Body of pancreas (tissue), 4 donors: ENCODE data around the gene ANKRD11. TPM values are rescaled to one million over a fixed set of nuclear protein-coding genes. Genes with fewer than 3 reads are reported as not detected.
A peak's percentile ranks its signal among the peaks of the same experiment; 100 is the strongest.
"Not testable (repeated sequence)": the region's sequence is repeated elsewhere in the genome, so short reads cannot be mapped to it uniquely, and the experiment has no call there.

ENCODE experiments used
- ATAC-seq: fragments of 150-250 bp; one replicate; pipeline ENCODE4 v1.9.1; 2016
- DNase-seq, 4 donors: peaks; one replicate each; pipeline ENCODE4 v3.0.0-alpha.2; 2019
- H3K27ac ChIP-seq, 4 donors: fragments of 200-600 bp; sonication (generic); 1 replicate in 3 of 4; 2 replicates in 1 of 4; pipeline versions ENCODE4 v1.5.1 to v1.6.1; 2016 to 2019; ENCODE audit warnings: mild to moderate bottlenecking in 1 of 4, mixed read lengths in 1 of 4, moderate library complexity in 1 of 4
- H3K27me3 ChIP-seq, 2 donors: fragments of 200-600 bp; sonication (generic); one replicate each; pipeline ENCODE4 v1.6.0; 2016; ENCODE audit warnings: mild to moderate bottlenecking in 1 of 2
- H3K36me3 ChIP-seq, 2 donors: fragments of 200-600 bp; sonication (generic); replicated peaks in 1 of 2; 2 replicates each; pipeline ENCODE4 v1.5.1; 2016; ENCODE audit warnings: low read depth in 2 of 2; ENCODE audit not compliant: insufficient read depth in 1 of 2
- H3K4me1 ChIP-seq: fragments of 200-600 bp; sonication (generic); one replicate; pipeline ENCODE4 v1.6.0; 2016
- H3K4me3 ChIP-seq, 2 donors: fragments of 200-600 bp; sonication (generic); 1 replicate in 1 of 2; 2 replicates in 1 of 2; pipeline ENCODE4 v1.5.1; 2016 to 2019
- H3K9me3 ChIP-seq, 3 donors: fragments of 200-600 bp; sonication (generic); 1 replicate in 2 of 3; 2 replicates in 1 of 3; pipeline ENCODE4 v1.5.1; 2016
- POLR2A ChIP-seq, 3 donors: fragments of 450-650 bp; IDR thresholded peaks; one replicate each; pipeline ENCODE4 v1.6.1; 2016; ENCODE audit warnings: antibody characterized with exemption in 3 of 3, mild to moderate bottlenecking in 2 of 3
- WGBS, 2 donors: methylation state at CpG; one replicate each; pipeline ENCODE4 v1.1.5; 2017; 5-methylcytosine and 5-hydroxymethylcytosine counted together
- intact Hi-C: fragments of 100-400 bp; cut with DNase I; formaldehyde crosslinking; loops from one replicate; pipeline ENCODE4 v1.15.1; 2023
- total RNA-seq, 2 donors: library from RNA; depleted of rRNA; stranded (reverse); fragments of >200 nt; gene quantifications; one replicate each; pipeline ENCODE4 v1.1.0, GENCODE V29; 2016
- TF ChIP-seq, protein P1 (sequence below), 7 experiments: fragments of 450-650 bp in 4 of 7; fragments of 200-600 bp in 3 of 7; sonication (generic) in 3 of 7; IDR thresholded peaks; one replicate each; pipeline ENCODE4 v1.5.1; 2016 to 2019; ENCODE audit warnings: antibody characterized with exemption in 7 of 7

The ANKRD11 gene
- total RNA-seq, 2 donors from 2014 or later: 52.1 to 97.9 TPM

DNA sequence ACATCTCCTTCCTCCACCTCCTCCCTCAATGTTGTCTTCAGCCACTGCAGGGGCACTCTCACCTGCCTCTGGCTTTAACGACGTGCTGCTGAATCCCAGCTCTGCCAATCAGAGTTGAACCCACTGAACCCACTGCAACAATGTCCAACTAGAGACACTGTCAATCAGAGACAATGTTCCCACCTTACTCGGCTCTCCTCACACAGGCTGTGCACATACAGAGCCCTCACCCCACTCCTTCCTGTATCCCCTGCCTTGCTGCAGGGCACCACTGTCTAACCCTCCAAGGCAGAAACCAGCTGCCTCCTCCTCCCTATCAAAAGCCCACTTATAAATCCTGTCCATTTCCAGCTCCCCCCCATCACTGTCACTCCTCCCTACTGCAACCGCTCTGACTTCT is 58.7 kb downstream of the ANKRD11 start:
- no peak for DNase-seq
- Histone ChIP-seq H3K27ac (peak overlapping the region in 1 of 4 donors; percentile 1), H3K4me3 (no peak overlapping the region), H3K4me1 (peaks cover 45% of the 10 kb centered on the region), H3K36me3 (no peaks in the 10 kb centered on the region), H3K27me3 (no peaks in the 10 kb centered on the region), H3K9me3 (no peaks in the 10 kb centered on the region)
- intact Hi-C loops: no loop called here
- ATAC-seq: no peak
- 41 to 59% methylated on average over 4 of the region's 4 CpGs for WGBS, 2 donors
- TF ChIP-seq POLR2A (IDR thresholded peaks at IDR 0.05): no peak
- TF ChIP-seq, protein P1, sequence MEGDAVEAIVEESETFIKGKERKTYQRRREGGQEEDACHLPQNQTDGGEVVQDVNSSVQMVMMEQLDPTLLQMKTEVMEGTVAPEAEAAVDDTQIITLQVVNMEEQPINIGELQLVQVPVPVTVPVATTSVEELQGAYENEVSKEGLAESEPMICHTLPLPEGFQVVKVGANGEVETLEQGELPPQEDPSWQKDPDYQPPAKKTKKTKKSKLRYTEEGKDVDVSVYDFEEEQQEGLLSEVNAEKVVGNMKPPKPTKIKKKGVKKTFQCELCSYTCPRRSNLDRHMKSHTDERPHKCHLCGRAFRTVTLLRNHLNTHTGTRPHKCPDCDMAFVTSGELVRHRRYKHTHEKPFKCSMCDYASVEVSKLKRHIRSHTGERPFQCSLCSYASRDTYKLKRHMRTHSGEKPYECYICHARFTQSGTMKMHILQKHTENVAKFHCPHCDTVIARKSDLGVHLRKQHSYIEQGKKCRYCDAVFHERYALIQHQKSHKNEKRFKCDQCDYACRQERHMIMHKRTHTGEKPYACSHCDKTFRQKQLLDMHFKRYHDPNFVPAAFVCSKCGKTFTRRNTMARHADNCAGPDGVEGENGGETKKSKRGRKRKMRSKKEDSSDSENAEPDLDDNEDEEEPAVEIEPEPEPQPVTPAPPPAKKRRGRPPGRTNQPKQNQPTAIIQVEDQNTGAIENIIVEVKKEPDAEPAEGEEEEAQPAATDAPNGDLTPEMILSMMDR (IDR thresholded peaks at IDR 0.05): no peak

DNA sequence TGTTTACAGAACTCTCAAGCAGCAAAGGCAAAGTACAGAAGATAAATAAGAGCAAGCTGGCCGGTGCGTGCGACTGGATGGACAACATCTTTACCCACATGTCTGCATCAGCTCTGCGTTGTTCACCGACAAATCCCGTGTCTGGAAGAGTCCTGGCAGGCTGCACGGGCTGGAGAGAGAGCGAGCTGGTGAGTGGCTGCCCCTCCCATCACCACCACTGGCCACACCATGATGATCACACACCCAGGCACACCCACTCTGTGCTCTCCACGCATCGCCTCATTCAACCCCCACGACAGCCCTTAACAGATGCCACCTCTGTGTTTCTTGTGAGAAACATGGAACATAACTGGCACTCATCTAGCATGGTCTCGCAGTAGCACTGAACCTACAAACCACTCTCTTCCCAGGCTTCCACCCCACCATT is 59.2 kb downstream of the ANKRD11 start:
- 26 to 39% methylated on average over 12 of the region's 12 CpGs for WGBS, 2 donors

GRCh38 chr16:89430436-89431157 is 59.8 kb downstream of the ANKRD11 start:
- 48 to 61% methylated on average over 19 of the region's 19 CpGs for WGBS, 2 donors
- Histone ChIP-seq H3K27me3 (no peaks in the 10 kb centered on the region), H3K4me3 (no peak overlapping the region), H3K27ac (no peak overlapping the region), H3K9me3 (no peaks in the 10 kb centered on the region), H3K36me3 (no peaks in the 10 kb centered on the region), H3K4me1 (peaks cover 53% of the 10 kb centered on the region)
- intact Hi-C loops: no loop called here
- DNase-seq: no peak
- peak; percentile 5 for ATAC-seq
- TF ChIP-seq POLR2A (IDR thresholded peaks at IDR 0.05): no peak
- TF ChIP-seq, protein P1 (IDR thresholded peaks at IDR 0.05): no peak

More for the DNA sequence above, 59.2 kb downstream of the ANKRD11 start:
- H3K27me3 ChIP-seq: no peaks in the 10 kb centered on the region
- ATAC-seq (peak; percentile 62), DNase-seq (peak in 3 of 4 donors; percentile 43 to 53 (median 45))
- peak overlapping the region in 1 of 4 donors; percentile 1 for H3K27ac ChIP-seq
- no peaks in the 10 kb centered on the region for H3K9me3 ChIP-seq
- H3K4me3 ChIP-seq: no peak overlapping the region
- H3K36me3 ChIP-seq: no peaks in the 10 kb centered on the region
- no peak for TF ChIP-seq POLR2A (IDR thresholded peaks at IDR 0.05)
- TF ChIP-seq, protein P1 (IDR thresholded peaks at IDR 0.05): no peak
- peaks cover 47% of the 10 kb centered on the region for H3K4me1 ChIP-seq
- intact Hi-C loops: no loop called here

DNA sequence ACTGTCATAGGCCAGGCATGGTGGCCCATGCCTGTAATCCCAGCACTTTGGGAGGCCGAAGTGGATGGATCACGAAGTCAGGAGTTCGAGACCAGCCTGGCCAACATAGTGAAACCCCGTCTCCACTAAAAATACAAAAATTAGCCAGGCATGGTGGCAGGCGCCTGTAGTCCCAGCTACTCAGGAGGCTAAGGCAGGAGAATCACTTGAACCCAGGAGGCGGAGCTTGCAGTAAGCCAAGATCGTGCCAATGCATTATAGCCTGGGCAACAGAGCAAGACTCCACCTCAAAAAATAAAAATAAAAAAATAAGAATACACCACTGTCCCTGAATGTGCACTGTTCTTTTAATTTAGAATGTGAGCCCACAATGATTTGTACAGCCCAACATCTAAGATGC is 61.8 kb downstream of the ANKRD11 start:
- ATAC-seq, H3K4me3 ChIP-seq, DNase-seq, H3K27me3 ChIP-seq, intact Hi-C loops, H3K36me3 ChIP-seq, H3K9me3 ChIP-seq, H3K27ac ChIP-seq: not testable (repeated sequence)
- H3K4me1 ChIP-seq: peaks cover 50% of the 10 kb centered on the region
- 94 to 98% methylated on average over 7 of the region's 7 CpGs for WGBS, 2 donors

DNA sequence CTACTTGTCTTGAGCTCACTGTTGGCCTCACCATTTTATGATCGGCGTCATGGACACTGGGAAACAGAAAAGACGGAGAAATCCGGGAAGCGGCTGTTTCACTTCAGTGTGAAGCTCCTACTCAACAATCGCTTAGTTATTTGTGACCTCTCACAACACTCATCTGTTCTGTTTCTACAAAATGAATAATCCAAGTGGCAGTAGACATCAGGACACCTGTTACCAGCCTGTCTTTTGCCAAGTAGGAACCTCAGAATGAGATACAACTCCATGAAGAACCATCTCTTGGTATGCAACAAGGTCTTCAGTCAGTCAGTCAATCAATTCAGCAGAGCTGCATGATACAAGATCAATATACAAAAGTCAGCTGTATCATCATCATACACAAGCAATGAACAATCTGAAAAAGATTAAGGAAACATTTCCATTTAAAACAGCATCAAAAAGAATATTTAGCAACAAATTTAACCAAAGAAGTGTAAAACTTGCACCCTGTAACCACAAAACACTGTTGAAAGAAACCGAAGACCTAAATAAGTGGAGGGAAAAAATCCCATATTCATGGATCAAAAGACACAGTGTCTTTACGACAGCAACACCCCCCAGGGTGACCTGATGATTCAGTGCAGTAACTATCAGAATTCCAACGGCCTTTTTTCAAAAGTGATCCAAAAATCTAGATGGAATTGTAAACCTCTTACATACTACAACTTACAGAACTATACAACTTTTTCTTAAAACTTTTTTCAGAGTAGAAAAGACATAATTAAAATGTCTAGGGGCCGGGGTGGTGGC is 63.4 kb downstream of the ANKRD11 start:
- no peaks in the 10 kb centered on the region for H3K9me3 ChIP-seq
- intact Hi-C loops: no loop called here
- 85 to 89% methylated on average over 10 of the region's 10 CpGs for WGBS, 2 donors
- no peak overlapping the region for H3K27ac ChIP-seq
- H3K4me1 ChIP-seq: peaks cover 47% of the 10 kb centered on the region
- ATAC-seq (no peak), DNase-seq (no peak)
- no peak overlapping the region for H3K4me3 ChIP-seq
- no peaks in the 10 kb centered on the region for H3K27me3 ChIP-seq
- H3K36me3 ChIP-seq: no peaks in the 10 kb centered on the region
- TF ChIP-seq POLR2A (IDR thresholded peaks at IDR 0.05): no peak
- TF ChIP-seq, protein P1 (IDR thresholded peaks at IDR 0.05): no peak
